GM18861 (cell line): ENCODE results near the gene COL23A1.

Experiments
- ATAC-seq: cut with Tn5 transposase; IDR thresholded peaks from one replicate; pipeline ENCODE4 v1.9.1; 2021; ENCODE audit not compliant: unreplicated experiment

COL23A1 gene

GRCh38 chr5:178349075-178349511, 241.1 kb downstream of the COL23A1 start:
- no peak for ATAC-seq

- ATAC-seq, result no peak
Observed at GRCh38 chr5:178348356-178349074, 241.7 kb downstream of the COL23A1 start.

- ATAC-seq, result no peak
Observed at GRCh38 chr5:178347956-178348355, 242.2 kb downstream of the COL23A1 start.

GRCh38 chr5:178346607-178347334, 243.4 kb downstream of the COL23A1 start:
- ATAC-seq, result no peak

- no peak for ATAC-seq
Observed at GRCh38 chr5:178343306-178343705, 246.9 kb downstream of the COL23A1 start.

- no peak for ATAC-seq
Observed at GRCh38 chr5:178341851-178342140, 248.4 kb downstream of the COL23A1 start.

GRCh38 chr5:178341091-178341850, 248.9 kb downstream of the COL23A1 start:
- no peak for ATAC-seq

- no peak for ATAC-seq
Observed at GRCh38 chr5:178340637-178341036, 249.6 kb downstream of the COL23A1 start.

GRCh38 chr5:178340187-178340586, 250.0 kb downstream of the COL23A1 start:
- ATAC-seq, result no peak

GRCh38 chr5:178339272-178339671, 250.9 kb downstream of the COL23A1 start:
- ATAC-seq, result no peak

GRCh38 chr5:178338750-178339144, 251.4 kb downstream of the COL23A1 start:
- ATAC-seq, result no peak

GRCh38 chr5:178338126-178338749, 252.0 kb downstream of the COL23A1 start:
- no peak for ATAC-seq

- no peak for ATAC-seq
Observed at GRCh38 chr5:178337334-178337741, 252.9 kb downstream of the COL23A1 start.

- no peak for ATAC-seq
Observed at GRCh38 chr5:178336889-178337288, 253.3 kb downstream of the COL23A1 start.

- ATAC-seq, result no peak
Observed at GRCh38 chr5:178335302-178336030, 254.7 kb downstream of the COL23A1 start.

- ATAC-seq, result no peak
Observed at GRCh38 chr5:178334861-178335260, 255.3 kb downstream of the COL23A1 start.

GRCh38 chr5:178333821-178334481, 256.2 kb downstream of the COL23A1 start:
- no peak for ATAC-seq

GRCh38 chr5:178332210-178332641, 258.0 kb downstream of the COL23A1 start:
- no peak for ATAC-seq

GRCh38 chr5:178331491-178331996, 258.6 kb downstream of the COL23A1 start:
- no peak for ATAC-seq
